Ecto neural progenitor cell (in vitro differentiated cells): ENCODE data around the gene C13orf46.
"Not testable (repeated sequence)": the region's sequence is repeated elsewhere in the genome, so short reads cannot be mapped to it uniquely, and the experiment has no call there.

Source experiments
- DNase-seq: peaks from one replicate; pipeline ENCODE4 v3.0.0-alpha.2; 2018; ENCODE audit warnings: low spot score

Gene C13orf46

DNA sequence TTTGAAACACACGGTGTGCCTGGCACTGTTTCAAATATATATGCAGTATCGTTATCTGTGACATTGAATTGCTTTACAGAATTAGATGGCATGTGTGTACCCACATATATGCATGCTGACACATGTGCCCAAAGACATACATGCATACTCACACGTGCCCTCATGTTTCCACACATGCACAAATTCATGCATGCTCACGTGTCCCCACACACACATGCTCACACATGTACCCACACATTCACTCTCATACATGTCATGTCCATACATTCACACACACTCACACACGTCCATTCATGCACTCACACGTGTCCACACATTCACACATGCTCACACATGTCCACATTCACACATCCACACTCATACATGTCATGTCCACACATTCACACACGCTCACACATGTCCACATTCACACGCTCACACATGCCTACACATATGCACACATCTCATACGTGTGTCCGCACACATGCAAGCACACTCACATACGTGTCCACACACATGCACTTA lies 17.9 kb upstream of the C13orf46 start:
- DNase-seq = no peak

GRCh38 chr13:113991191-113991669 lies 17.4 kb upstream of the C13orf46 start:
- no peak for DNase-seq

GRCh38 chr13:113990321-113990837 lies 16.5 kb upstream of the C13orf46 start:
- no peak for DNase-seq

DNA sequence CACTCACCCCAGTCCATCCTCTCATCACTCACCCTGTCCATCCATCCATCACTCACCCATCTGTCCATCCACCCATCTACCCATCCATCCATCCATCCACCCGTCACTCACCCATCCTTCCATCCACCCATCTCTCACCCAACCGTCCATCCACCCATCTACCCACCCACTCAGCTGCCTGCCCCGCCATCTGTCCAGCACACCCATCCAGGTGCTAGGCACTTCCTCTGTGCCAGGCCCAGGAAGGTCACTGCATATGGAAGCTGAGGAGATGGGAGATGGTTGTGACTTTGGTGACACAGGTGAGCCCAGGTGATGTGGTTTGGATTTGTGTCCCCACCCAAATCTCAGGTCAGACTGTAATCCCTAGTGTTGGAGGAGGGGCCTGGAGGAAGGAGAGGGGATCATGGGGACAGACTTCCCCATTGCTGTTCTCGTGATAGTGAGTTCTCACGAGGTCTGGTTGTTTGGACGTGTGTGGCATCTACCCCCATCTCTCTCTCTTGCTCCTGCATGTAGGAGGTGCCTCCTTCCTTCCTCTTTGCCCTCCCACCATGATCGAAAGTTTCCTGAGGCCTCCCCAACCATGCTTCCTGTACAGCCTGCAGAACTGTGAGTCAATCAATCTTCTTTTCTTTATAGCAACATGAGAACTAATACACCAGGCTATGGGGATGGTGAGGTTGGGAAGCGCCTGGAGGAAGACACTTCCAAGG lies 15.9 kb upstream of the C13orf46 start:
- DNase-seq = no peak

DNA sequence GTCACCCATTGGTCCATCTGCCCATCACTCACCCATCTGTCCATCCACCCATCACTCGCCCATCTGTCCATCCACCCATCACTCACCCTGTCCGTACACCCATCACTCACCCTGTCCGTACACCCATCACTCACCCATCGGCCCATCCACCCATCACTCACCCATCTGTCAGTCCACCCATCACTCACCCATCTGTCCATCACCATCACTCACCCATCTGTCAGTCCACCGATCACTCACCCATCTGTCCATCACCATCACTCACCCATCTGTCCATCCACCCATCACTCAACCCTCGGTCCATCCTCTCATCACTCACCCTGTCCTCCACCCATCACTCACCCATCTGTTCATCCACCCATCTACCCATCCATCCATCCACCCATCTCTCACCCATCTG lies 15.0 kb upstream of the C13orf46 start:
- DNase-seq = not testable (repeated sequence)

DNA sequence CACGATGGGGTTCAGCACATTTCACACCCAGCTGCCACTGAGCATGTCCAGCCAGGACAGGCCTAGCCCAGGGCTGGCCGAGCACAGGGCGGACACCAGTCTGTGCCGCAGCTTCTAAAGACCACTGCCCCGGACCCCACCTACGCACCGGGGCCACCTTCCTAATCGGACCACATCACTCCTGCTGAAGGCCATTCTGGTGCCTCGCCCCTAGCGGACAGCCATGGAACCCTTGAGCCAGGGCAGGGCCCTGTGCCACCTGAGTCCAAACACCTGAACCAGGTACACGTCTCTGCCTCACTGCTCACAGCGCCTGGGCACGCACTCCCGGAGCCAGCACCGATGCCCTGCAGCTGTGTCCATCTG lies 8.4 kb upstream of the C13orf46 start:
- DNase-seq = no peak

GRCh38 chr13:113981611-113982295 lies 7.9 kb upstream of the C13orf46 start:
- no peak for DNase-seq

GRCh38 chr13:113981194-113981605 lies 7.3 kb upstream of the C13orf46 start:
- DNase-seq = no peak

GRCh38 chr13:113980489-113981064 lies 6.7 kb upstream of the C13orf46 start:
- no peak for DNase-seq

- no peak for DNase-seq
These were observed 6.1 kb upstream of the C13orf46 start for GRCh38 chr13:113979791-113980471.

- DNase-seq = no peak
These were observed 5.0 kb upstream of the C13orf46 start for GRCh38 chr13:113978741-113979481.

DNA sequence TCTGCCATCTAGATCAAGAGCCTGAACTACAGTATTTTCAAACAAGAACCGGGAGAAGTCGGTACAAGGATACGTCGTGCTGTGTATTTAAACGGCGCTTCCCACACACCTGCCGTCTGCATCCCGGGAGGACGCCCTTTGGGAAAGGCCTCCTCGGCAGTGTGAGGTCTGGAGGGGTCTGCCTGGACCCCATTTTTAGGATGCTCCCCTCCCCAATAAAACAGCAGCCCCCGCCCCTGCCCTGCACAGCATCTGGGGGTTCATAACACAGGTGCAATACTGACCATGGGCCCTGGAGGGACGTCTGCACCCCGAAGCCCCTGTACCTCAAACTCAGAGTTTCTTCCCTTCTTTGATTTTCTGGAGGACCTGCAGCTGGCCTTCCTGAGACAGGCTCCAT lies 4.1 kb upstream of the C13orf46 start:
- no peak for DNase-seq

DNA sequence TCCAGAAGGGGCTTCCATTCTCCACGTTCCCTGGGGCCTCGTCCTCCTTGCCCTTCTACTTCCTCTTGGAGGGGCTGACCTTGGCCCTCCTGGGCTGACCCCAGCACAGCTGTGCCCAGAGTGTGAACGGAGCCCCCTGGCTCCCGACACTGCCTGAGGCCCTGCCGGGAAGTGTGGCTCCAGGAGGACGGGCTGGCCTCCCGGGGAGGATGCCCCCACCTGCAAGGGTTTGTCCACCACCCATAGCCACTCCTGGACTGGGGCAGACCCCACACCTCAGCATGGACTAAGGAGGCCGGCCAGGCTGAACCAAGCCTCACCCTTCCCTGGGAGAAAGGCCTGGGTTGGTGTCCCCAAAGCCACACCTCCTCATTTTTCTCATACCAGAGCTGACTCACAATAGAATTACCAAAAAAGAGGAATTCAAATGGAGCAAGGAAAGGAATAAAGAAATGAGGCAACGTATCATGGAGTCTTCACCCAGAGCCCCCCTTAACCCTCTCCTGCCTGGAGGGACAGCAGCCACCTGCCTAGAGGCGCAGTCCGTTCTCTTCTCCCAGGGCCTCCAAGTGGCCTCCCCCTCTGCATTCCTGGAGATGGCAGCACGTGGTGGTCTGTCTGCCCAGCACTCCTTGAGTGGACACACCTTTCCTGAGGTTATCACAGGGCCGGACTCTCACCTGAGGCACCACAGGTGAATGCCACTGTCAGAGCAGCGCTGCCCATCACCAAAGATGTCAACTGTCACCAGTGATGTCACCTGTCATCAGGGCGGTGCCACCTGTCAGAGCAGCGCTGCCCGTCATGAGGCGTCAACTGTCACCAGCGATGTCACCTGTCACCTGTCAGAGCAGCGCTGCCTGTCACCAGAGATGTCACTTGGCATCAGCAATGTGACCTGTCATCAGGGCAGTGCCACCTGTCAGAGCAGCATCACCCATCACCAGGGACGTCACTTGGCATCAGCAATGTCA lies 3.1 kb upstream of the C13orf46 start:
- no peak for DNase-seq

DNA sequence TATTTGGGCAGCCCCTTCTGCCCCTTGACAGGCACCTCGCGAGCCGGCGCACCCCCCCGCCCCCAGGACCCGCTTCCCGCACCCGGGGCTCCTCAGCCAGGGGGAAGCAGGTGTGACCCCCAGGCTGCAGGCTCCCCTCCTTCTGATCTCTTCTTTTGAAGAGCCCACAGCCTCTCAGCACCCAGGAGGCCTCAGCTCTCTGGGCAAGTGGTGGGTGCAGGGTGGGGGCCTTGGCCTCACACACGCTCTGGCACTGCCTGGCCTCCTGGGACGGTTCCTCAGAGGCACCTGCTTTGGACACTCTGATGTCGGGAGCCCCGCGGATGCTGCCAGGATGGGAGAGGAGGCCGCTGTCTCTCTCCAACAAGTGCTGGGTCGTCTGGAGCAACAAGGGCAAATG lies 1.5 kb upstream of the C13orf46 start:
- no peak for DNase-seq

- no peak for DNase-seq
These were observed 717 bp upstream of the C13orf46 start for GRCh38 chr13:113974304-113975281.

- DNase-seq = no peak
These were observed 1.2 kb downstream of the C13orf46 start for GRCh38 chr13:113972451-113973217.

- no peak for DNase-seq
These were observed 2.2 kb downstream of the C13orf46 start for GRCh38 chr13:113971471-113972231.
